Ectodermal cell (in vitro differentiated cells): ENCODE data around the gene SYNGAP1.

Source experiments
- H3K27ac ChIP-seq: 2 replicates; pipeline ENCODE4 v1.7.0; 2013; ENCODE audit warnings: mild to moderate bottlenecking, low read depth, low read length; ENCODE audit not compliant: insufficient read depth, poor library complexity, severe bottlenecking
- H3K27me3 ChIP-seq: 2 replicates; pipeline ENCODE4 v1.7.0; 2013; ENCODE audit warnings: mild to moderate bottlenecking, low read length; ENCODE audit not compliant: insufficient read depth, control insufficient read depth, poor library complexity, severe bottlenecking
- H3K36me3 ChIP-seq: one replicate; pipeline ENCODE4 v1.7.0; 2013; ENCODE audit warnings: low read length; ENCODE audit not compliant: control insufficient read depth, insufficient read depth
- H3K4me1 ChIP-seq: one replicate; pipeline ENCODE4 v1.7.0; 2013; ENCODE audit warnings: low read length; ENCODE audit not compliant: control insufficient read depth, insufficient read depth
- H3K4me3 ChIP-seq: 2 replicates; pipeline ENCODE4 v1.7.0; 2013; ENCODE audit warnings: low read depth, low read length, control low read depth; ENCODE audit not compliant: insufficient read depth
- H3K9me3 ChIP-seq: 2 replicates; pipeline ENCODE4 v1.7.0; 2013; ENCODE audit warnings: mild to moderate bottlenecking, low read length, moderate library complexity; ENCODE audit not compliant: control insufficient read depth
- WGBS, 2 experiments: methylation state at CpG; one replicate each; pipeline ENCODE4 v1.1.7; 2013; ENCODE audit warnings: missing lambda C conversion rate in 2 of 2; 5-methylcytosine and 5-hydroxymethylcytosine counted together

The SYNGAP1 gene

GRCh38 chr6:33440649-33441309, 20.9 kb downstream of the SYNGAP1 start:
- H3K4me3 ChIP-seq = no peak overlapping the region
- H3K4me1 ChIP-seq = no peaks in the 10 kb centered on the region
- no peaks in the 10 kb centered on the region for H3K27me3 ChIP-seq
- no peaks in the 10 kb centered on the region for H3K9me3 ChIP-seq
- H3K36me3 ChIP-seq = peaks cover 64% of the 10 kb centered on the region
- WGBS, 2 experiments = 92 to 93% methylated on average over 19 of the region's 19 CpGs
- H3K27ac ChIP-seq = no peak overlapping the region

GRCh38 chr6:33441457-33441856, 21.6 kb downstream of the SYNGAP1 start:
- no peaks in the 10 kb centered on the region for H3K27me3 ChIP-seq
- H3K4me1 ChIP-seq = no peaks in the 10 kb centered on the region
- WGBS, 2 experiments = 95 to 97% methylated on average over 9 of the region's 9 CpGs
- no peaks in the 10 kb centered on the region for H3K9me3 ChIP-seq
- no peak overlapping the region for H3K4me3 ChIP-seq
- H3K27ac ChIP-seq = no peak overlapping the region
- peaks cover 64% of the 10 kb centered on the region for H3K36me3 ChIP-seq

- H3K36me3 ChIP-seq = peaks cover 65% of the 10 kb centered on the region
- no peaks in the 10 kb centered on the region for H3K4me1 ChIP-seq
- no peak overlapping the region for H3K27ac ChIP-seq
- WGBS, 2 experiments = 92% methylated on average over 8 of the region's 8 CpGs
- no peaks in the 10 kb centered on the region for H3K9me3 ChIP-seq
- H3K27me3 ChIP-seq = no peaks in the 10 kb centered on the region
- no peak overlapping the region for H3K4me3 ChIP-seq
These were observed 22.4 kb downstream of the SYNGAP1 start for GRCh38 chr6:33442283-33442682.

- Histone ChIP-seq H3K9me3 (no peaks in the 10 kb centered on the region), H3K27me3 (no peaks in the 10 kb centered on the region), H3K27ac (no peak overlapping the region), H3K4me3 (no peak overlapping the region), H3K36me3 (peaks cover 65% of the 10 kb centered on the region), H3K4me1 (no peaks in the 10 kb centered on the region)
- 94 to 96% methylated on average over 17 of the region's 17 CpGs for whole genome bisulfite sequencing, 2 experiments
These were observed 23.2 kb downstream of the SYNGAP1 start for GRCh38 chr6:33443025-33443424.

- no peaks in the 10 kb centered on the region for H3K27me3 ChIP-seq
- no peaks in the 10 kb centered on the region for H3K4me1 ChIP-seq
- WGBS, 2 experiments = 95 to 96% methylated on average over 18 of the region's 18 CpGs
- H3K27ac ChIP-seq = no peak overlapping the region
- no peak overlapping the region for H3K4me3 ChIP-seq
- no peaks in the 10 kb centered on the region for H3K9me3 ChIP-seq
- peaks cover 57% of the 10 kb centered on the region for H3K36me3 ChIP-seq
These were observed 24.0 kb downstream of the SYNGAP1 start for GRCh38 chr6:33443619-33444504.

GRCh38 chr6:33445119-33445603, 25.3 kb downstream of the SYNGAP1 start:
- H3K36me3 ChIP-seq = peaks cover 58% of the 10 kb centered on the region

GRCh38 chr6:33446356-33446755, 26.5 kb downstream of the SYNGAP1 start:
- H3K36me3 ChIP-seq = peaks cover 57% of the 10 kb centered on the region
- 95 to 96% methylated on average over 10 of the region's 10 CpGs for WGBS, 2 experiments

More at GRCh38 chr6:33445119-33445603, 25.3 kb downstream of the SYNGAP1 start:
- Histone ChIP-seq H3K27me3 (no peaks in the 10 kb centered on the region), H3K9me3 (no peaks in the 10 kb centered on the region), H3K27ac (no peak overlapping the region), H3K4me3 (no peak overlapping the region), H3K4me1 (no peaks in the 10 kb centered on the region)
- WGBS, 2 experiments = 95 to 97% methylated on average over 3 of the region's 3 CpGs

GRCh38 chr6:33450434-33450833, 30.6 kb downstream of the SYNGAP1 start:
- H3K36me3 ChIP-seq = peaks cover 27% of the 10 kb centered on the region
- H3K27ac ChIP-seq = no peak overlapping the region

More at GRCh38 chr6:33446356-33446755, 26.5 kb downstream of the SYNGAP1 start:
- Histone ChIP-seq H3K9me3 (no peaks in the 10 kb centered on the region), H3K4me1 (no peaks in the 10 kb centered on the region), H3K4me3 (no peak overlapping the region), H3K27me3 (no peaks in the 10 kb centered on the region), H3K27ac (no peak overlapping the region)

GRCh38 chr6:33451606-33452005, 31.7 kb downstream of the SYNGAP1 start:
- no peaks in the 10 kb centered on the region for H3K27me3 ChIP-seq
- H3K36me3 ChIP-seq = peaks cover 21% of the 10 kb centered on the region
- H3K9me3 ChIP-seq = no peaks in the 10 kb centered on the region
- WGBS, 2 experiments = 92 to 96% methylated on average over 15 of the region's 15 CpGs
- H3K4me3 ChIP-seq = no peak overlapping the region
- peaks cover 9% of the 10 kb centered on the region for H3K4me1 ChIP-seq
- H3K27ac ChIP-seq = no peak overlapping the region

More at GRCh38 chr6:33450434-33450833, 30.6 kb downstream of the SYNGAP1 start:
- Histone ChIP-seq H3K27me3 (no peaks in the 10 kb centered on the region), H3K9me3 (no peaks in the 10 kb centered on the region), H3K4me3 (no peak overlapping the region), H3K4me1 (peaks cover 9% of the 10 kb centered on the region)
- 89 to 92% methylated on average over 3 of the region's 3 CpGs for WGBS, 2 experiments

GRCh38 chr6:33452496-33452895, 32.6 kb downstream of the SYNGAP1 start:
- H3K4me3 ChIP-seq = no peak overlapping the region
- H3K9me3 ChIP-seq = no peaks in the 10 kb centered on the region
- H3K4me1 ChIP-seq = peaks cover 9% of the 10 kb centered on the region
- no peak overlapping the region for H3K27ac ChIP-seq
- no peaks in the 10 kb centered on the region for H3K27me3 ChIP-seq
- H3K36me3 ChIP-seq = peaks cover 12% of the 10 kb centered on the region
- WGBS, 2 experiments = 82 to 100% methylated on average over 2 to 3 of the region's 4 CpGs
